ENCODE data around the gene TMEM37. TPM values are rescaled to one million over a fixed set of nuclear protein-coding genes. Genes with fewer than 3 reads are reported as not detected.
A peak's percentile ranks its signal among the peaks of the same experiment; 100 is the strongest.

Gene TMEM37
- total RNA-seq, 2 donors from 2014 or later = 1.7 to 6.8 TPM

DNA sequence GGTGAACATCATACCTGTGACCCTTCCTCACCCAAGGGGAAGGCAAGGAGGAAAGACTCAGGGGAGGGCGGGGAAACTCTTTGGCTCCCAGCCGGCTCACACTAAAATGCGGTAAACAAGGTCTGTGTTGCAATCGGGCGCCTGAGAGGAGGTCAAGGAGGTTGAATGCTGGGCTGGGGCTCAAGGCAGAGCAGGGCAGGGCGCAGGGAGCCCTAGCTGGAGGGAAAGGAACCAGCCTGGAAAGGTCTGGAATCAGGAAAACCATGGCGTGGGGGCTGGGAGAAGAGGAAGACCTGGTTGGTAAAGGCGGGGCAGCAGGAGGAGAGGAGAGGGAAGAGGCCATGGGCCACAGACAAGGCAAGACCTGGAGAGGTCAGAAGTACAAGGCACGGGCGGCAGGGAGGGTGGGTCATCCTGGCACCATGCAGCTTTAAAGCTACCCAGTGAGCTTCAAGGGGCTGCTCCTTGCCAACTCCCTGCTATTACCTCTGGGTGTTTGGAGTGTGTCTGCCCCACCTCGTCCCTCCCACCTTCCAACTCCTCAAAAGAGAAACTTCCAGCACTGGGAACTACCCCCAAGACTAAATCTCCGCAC is 4.8 kb upstream of the TMEM37 start:
- intact Hi-C loops (cut with DNase I) = no loop called here
- Histone ChIP-seq H3K27me3 (replicated peaks; ENCODE audit: insufficient read depth) (no peaks in the 10 kb centered on the region), H3K4me1 (replicated peaks) (no peaks in the 10 kb centered on the region), H3K36me3 (no peaks in the 10 kb centered on the region), H3K4me3 (no peak overlapping the region), H3K9me3 (no peaks in the 10 kb centered on the region), H3K27ac (peak overlapping the region in 1 of 2 donors; percentile 18)
- no peak for DNase-seq (ENCODE audit: low spot score)
- WGBS = 77% methylated on average over 12 of the region's 12 CpGs
- TF ChIP-seq, protein P1, sequence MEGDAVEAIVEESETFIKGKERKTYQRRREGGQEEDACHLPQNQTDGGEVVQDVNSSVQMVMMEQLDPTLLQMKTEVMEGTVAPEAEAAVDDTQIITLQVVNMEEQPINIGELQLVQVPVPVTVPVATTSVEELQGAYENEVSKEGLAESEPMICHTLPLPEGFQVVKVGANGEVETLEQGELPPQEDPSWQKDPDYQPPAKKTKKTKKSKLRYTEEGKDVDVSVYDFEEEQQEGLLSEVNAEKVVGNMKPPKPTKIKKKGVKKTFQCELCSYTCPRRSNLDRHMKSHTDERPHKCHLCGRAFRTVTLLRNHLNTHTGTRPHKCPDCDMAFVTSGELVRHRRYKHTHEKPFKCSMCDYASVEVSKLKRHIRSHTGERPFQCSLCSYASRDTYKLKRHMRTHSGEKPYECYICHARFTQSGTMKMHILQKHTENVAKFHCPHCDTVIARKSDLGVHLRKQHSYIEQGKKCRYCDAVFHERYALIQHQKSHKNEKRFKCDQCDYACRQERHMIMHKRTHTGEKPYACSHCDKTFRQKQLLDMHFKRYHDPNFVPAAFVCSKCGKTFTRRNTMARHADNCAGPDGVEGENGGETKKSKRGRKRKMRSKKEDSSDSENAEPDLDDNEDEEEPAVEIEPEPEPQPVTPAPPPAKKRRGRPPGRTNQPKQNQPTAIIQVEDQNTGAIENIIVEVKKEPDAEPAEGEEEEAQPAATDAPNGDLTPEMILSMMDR (IDR thresholded peaks at IDR 0.05) = no peak
- no peak for TF ChIP-seq POLR2AphosphoS5 (IDR thresholded peaks at IDR 0.05)
- no peak for TF ChIP-seq POLR2A (IDR thresholded peaks at IDR 0.05)

DNA sequence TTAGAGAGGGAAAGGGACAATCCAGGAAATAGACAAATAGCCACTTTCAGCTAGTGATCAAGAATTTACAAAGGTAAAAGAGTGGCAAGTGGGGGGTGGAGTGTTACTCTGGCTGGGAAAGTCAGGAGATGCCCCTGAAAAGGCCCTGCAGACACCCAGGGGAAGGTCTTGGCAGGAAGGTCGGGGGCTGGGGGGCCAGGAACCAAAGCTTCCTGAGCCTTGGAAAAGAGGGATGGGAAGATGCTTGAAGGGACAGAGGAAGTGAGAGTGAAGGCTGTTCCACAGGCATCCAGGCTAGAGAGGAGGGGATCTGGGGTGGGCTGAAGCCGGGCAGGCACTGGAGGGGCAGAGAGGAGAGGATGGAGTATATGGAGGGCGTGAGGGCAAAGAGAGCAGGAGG is 3.9 kb upstream of the TMEM37 start:
- 90% methylated on average over 3 of the region's 3 CpGs for WGBS
- Histone ChIP-seq H3K36me3 (no peaks in the 10 kb centered on the region), H3K4me1 (replicated peaks) (no peaks in the 10 kb centered on the region), H3K27ac (no peak overlapping the region), H3K27me3 (replicated peaks; ENCODE audit: insufficient read depth) (no peaks in the 10 kb centered on the region), H3K4me3 (no peak overlapping the region), H3K9me3 (no peaks in the 10 kb centered on the region)
- intact Hi-C loops (cut with DNase I) = no loop called here
- no peak for DNase-seq (ENCODE audit: low spot score)
- TF ChIP-seq POLR2AphosphoS5 (IDR thresholded peaks at IDR 0.05) = no peak

DNA sequence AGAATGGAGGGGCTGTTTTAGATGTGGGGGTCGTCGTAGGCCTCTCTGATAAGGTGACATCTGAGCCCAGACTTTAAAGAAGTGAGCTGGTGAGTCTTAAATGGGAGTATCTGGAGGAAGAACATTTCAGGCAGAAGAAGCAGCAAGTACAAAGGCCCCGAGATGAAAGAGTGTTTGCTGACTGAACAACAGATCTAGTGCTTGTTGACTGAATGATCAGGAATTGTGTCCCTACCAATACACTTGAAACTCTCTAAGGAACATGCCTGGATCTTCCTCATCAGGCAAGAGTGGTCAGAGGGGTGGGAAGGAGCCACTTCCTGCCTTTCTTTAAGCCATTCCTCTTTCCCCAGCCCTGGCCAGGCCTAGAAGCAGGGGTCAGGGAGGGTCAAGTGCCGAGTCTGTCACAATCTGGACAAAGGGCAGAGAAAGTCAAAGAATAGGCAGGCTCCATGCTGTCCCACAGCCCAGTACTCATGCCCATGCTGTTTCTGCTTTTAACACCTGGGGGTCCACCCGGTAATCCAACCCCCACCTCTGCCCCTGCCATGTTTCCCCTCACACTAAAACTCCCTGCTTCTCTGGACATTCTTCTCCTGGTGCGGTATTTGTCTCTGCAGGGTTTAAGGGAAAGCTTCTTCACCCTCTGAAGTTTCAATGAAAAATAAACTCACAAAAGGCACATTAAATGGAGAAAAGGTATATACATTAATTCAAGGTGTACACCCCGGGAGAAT is 3.0 kb upstream of the TMEM37 start:
- intact Hi-C loops (cut with DNase I) = no loop called here
- TF ChIP-seq, protein P1 (IDR thresholded peaks at IDR 0.05) = no peak
- TF ChIP-seq POLR2A (IDR thresholded peaks at IDR 0.05) (no peak), POLR2AphosphoS5 (IDR thresholded peaks at IDR 0.05) (no peak)
- 91% methylated on average over 7 of the region's 7 CpGs for WGBS
- Histone ChIP-seq H3K4me1 (replicated peaks) (no peaks in the 10 kb centered on the region), H3K9me3 (no peaks in the 10 kb centered on the region), H3K4me3 (no peak overlapping the region), H3K27ac (no peak overlapping the region), H3K27me3 (replicated peaks; ENCODE audit: insufficient read depth) (no peaks in the 10 kb centered on the region), H3K36me3 (no peaks in the 10 kb centered on the region)
- no peak for DNase-seq (ENCODE audit: low spot score)

DNA sequence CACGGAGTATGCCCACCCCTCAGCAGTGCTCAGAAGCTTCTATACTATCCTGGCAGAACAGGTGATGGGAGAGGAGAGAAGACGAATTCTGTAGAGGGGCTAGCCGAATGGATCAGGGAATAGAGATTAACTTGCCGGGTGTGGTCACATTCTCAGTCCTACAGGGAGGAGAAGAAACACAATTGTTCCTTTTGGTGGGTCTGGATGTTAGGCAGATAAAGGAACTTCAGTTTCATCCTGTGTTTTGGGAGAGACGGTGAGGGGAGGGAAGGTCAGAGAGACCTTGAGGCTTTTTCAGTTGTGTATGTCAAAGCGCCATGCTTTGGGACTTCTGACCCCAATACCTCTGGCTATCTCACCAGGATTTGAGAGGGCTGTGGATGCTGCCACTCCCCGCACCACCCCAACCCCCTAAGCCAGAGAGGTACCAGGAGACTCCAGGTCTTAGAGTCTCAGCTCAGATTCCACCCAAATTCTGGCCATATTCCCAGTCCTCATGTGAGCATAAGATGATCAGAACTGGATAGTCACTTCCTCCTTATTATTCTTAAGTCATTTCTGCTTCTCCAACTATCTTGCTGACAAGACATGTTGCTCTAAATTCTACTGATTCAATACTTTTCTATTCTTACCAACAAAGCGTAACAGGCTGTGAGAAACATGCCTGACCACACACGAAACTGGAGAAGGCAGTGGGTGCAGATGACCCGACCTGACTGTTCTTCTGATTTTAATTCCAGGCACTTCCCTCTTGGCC is 2.3 kb upstream of the TMEM37 start:
- Histone ChIP-seq H3K9me3 (no peaks in the 10 kb centered on the region), H3K4me3 (no peak overlapping the region), H3K36me3 (no peaks in the 10 kb centered on the region), H3K27me3 (replicated peaks; ENCODE audit: insufficient read depth) (no peaks in the 10 kb centered on the region), H3K27ac (no peak overlapping the region), H3K4me1 (replicated peaks) (no peaks in the 10 kb centered on the region)
- intact Hi-C loops (cut with DNase I) = no loop called here
- no peak for DNase-seq (ENCODE audit: low spot score)
- WGBS = 82% methylated on average over 10 of the region's 10 CpGs
- TF ChIP-seq POLR2A (IDR thresholded peaks at IDR 0.05) (no peak), POLR2AphosphoS5 (IDR thresholded peaks at IDR 0.05) (no peak)
- TF ChIP-seq, protein P1 (IDR thresholded peaks at IDR 0.05) = no peak

DNA sequence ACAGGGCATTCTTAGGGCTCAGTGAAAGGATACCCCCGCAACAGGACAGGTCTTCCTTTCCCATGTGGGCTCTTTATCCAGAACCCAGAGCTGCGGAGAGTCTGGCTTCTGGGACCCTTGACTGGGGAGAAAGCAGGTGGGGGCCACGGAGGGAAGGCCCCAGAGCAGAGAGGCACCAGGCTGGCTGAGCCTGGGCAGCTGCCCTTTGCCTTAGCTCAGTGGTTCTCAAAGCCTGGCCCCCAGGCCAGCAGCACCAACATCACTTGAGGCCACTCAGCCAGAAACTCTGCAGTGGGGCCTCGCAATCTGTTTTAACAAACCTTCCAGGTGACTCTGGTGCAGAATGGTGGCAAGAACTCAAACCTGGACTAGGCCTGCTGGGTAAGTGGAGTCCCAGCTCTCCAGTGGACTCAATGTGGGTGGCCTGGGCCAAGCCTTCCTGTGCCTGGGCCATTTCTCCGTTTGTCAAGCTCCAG is 1.6 kb upstream of the TMEM37 start:
- TF ChIP-seq, protein P1 (IDR thresholded peaks at IDR 0.05) = no peak
- Histone ChIP-seq H3K9me3 (no peaks in the 10 kb centered on the region), H3K4me3 (no peak overlapping the region), H3K27ac (no peak overlapping the region), H3K36me3 (no peaks in the 10 kb centered on the region), H3K4me1 (replicated peaks) (no peaks in the 10 kb centered on the region), H3K27me3 (replicated peaks; ENCODE audit: insufficient read depth) (no peaks in the 10 kb centered on the region)
- intact Hi-C loops (cut with DNase I) = no loop called here
- DNase-seq (ENCODE audit: low spot score) = no peak
- 89% methylated on average over 5 of the region's 5 CpGs for WGBS
